ENCODE measurements around the gene ARMH1.
"Not testable (repeated sequence)": the region's sequence is repeated elsewhere in the genome, so short reads cannot be mapped to it uniquely, and the experiment has no call there.

Gene ARMH1

GRCh38 chr1:44645476-44646244 is 28.9 kb upstream of the ARMH1 start:
- DNase-seq, result peak; percentile 42

GRCh38 chr1:44646261-44647110 is 28.0 kb upstream of the ARMH1 start:
- DNase-seq, result no peak

GRCh38 chr1:44647896-44648295 is 26.6 kb upstream of the ARMH1 start:
- no peak for DNase-seq

GRCh38 chr1:44648529-44649250 is 25.8 kb upstream of the ARMH1 start:
- no peak for DNase-seq

GRCh38 chr1:44649788-44650158 is 24.7 kb upstream of the ARMH1 start:
- no peak for DNase-seq

GRCh38 chr1:44650159-44650831 is 24.2 kb upstream of the ARMH1 start:
- peak; percentile 53 for DNase-seq

- DNase-seq, result no peak
Measured at GRCh38 chr1:44651069-44651468, 23.4 kb upstream of the ARMH1 start.

GRCh38 chr1:44652445-44653106 is 21.9 kb upstream of the ARMH1 start:
- DNase-seq, result peak; percentile 67

GRCh38 chr1:44653107-44653964 is 21.2 kb upstream of the ARMH1 start:
- DNase-seq, result no peak

- DNase-seq, result no peak
Measured at GRCh38 chr1:44654621-44655187, 19.8 kb upstream of the ARMH1 start.

- peak; percentile 43 for DNase-seq
Measured at GRCh38 chr1:44655609-44656008, 18.9 kb upstream of the ARMH1 start.

- no peak for DNase-seq
Measured at GRCh38 chr1:44659566-44659965, 14.9 kb upstream of the ARMH1 start.

GRCh38 chr1:44660176-44660575 is 14.3 kb upstream of the ARMH1 start:
- peak; percentile 76 for DNase-seq

- no peak for DNase-seq
Measured at GRCh38 chr1:44661781-44662682, 12.5 kb upstream of the ARMH1 start.

GRCh38 chr1:44662683-44663030 is 11.9 kb upstream of the ARMH1 start:
- no peak for DNase-seq

GRCh38 chr1:44663417-44663816 is 11.1 kb upstream of the ARMH1 start:
- DNase-seq, result no peak

- DNase-seq, result no peak
Measured at GRCh38 chr1:44664730-44665370, 9.7 kb upstream of the ARMH1 start.

- not testable (repeated sequence) for DNase-seq
Measured at GRCh38 chr1:44666719-44667118, 7.8 kb upstream of the ARMH1 start.

All from NCI-H2029 treated with DMSO at 0.1 percent for 48 hours (cell line).